DOHH2 (cell line): Measurements from ENCODE around the gene ADGRL3.

ENCODE experiments used
- H3F3A ChIP-seq: fragments of 200-600 bp; sonication (generic), shearing (Covaris generic); 2 replicates; pipeline ENCODE4 v1.6.0; 2016; ENCODE audit warnings: antibody characterized with exemption, mild to moderate bottlenecking; ENCODE audit not compliant: control insufficient read depth, insufficient read depth
- H3K27ac ChIP-seq: fragments of 200-600 bp; sonication (generic); 2 replicates; pipeline ENCODE4 v1.5.1; 2014; ENCODE audit warnings: low read depth, mild to moderate bottlenecking, low read length, moderate library complexity
- H3K27me3 ChIP-seq: fragments of 200-600 bp; sonication (generic); 2 replicates; pipeline ENCODE4 v1.6.1; 2014; ENCODE audit warnings: mild to moderate bottlenecking, low read length, mixed read lengths; ENCODE audit not compliant: control insufficient read depth
- H3K36me3 ChIP-seq: fragments of 200-600 bp; sonication (generic); 2 replicates; pipeline ENCODE4 v1.6.1; 2014; ENCODE audit warnings: mild to moderate bottlenecking, low read length, moderate library complexity, mixed read lengths; ENCODE audit not compliant: control insufficient read depth
- H3K4me1 ChIP-seq: fragments of 200-600 bp; sonication (generic); 2 replicates; pipeline ENCODE4 v1.6.1; 2014; ENCODE audit warnings: mild to moderate bottlenecking, low read length, mixed read lengths; ENCODE audit not compliant: control insufficient read depth
- H3K4me2 ChIP-seq: fragments of 200-600 bp; sonication (generic); 2 replicates; pipeline ENCODE4 v1.6.0; 2014; ENCODE audit warnings: mild to moderate bottlenecking, low read length, moderate library complexity
- H3K4me3 ChIP-seq: fragments of 200-600 bp; sonication (generic); 2 replicates; pipeline ENCODE4 v1.5.1; 2014; ENCODE audit warnings: mild to moderate bottlenecking, low read length, mixed read lengths
- H3K79me2 ChIP-seq: fragments of 200-600 bp; sonication (generic); 2 replicates; pipeline ENCODE4 v1.6.1; 2014; ENCODE audit warnings: mild to moderate bottlenecking, low read length, mixed read lengths; ENCODE audit not compliant: control insufficient read depth
- H3K9me2 ChIP-seq: fragments of 200-600 bp; sonication (generic); replicated peaks from 2 replicates; pipeline ENCODE4 v1.6.1; 2014; ENCODE audit warnings: mild to moderate bottlenecking, low read length, mixed read lengths; ENCODE audit not compliant: control insufficient read depth
- H3K9me3 ChIP-seq: fragments of 200-600 bp; sonication (generic); 2 replicates; pipeline ENCODE4 v1.6.1; 2014; ENCODE audit warnings: antibody characterized with exemption, low read length, mixed read lengths; ENCODE audit not compliant: control insufficient read depth, insufficient read depth
- H4K20me1 ChIP-seq: fragments of 200-600 bp; sonication (generic); 2 replicates; pipeline ENCODE4 v1.6.0; 2014; ENCODE audit warnings: low read depth, mild to moderate bottlenecking, antibody characterized with exemption, low read length, moderate library complexity; ENCODE audit not compliant: control insufficient read depth, insufficient read depth
- EZH2phosphoT487 ChIP-seq: fragments of 200-600 bp; sonication (generic); IDR thresholded peaks from 2 replicates; pipeline ENCODE4 v1.6.1; 2017; ENCODE audit warnings: borderline replicate concordance, mild to moderate bottlenecking, antibody characterized with exemption, low read length, moderate library complexity, mixed read lengths
- TF ChIP-seq, protein P1 (sequence below): fragments of 200-600 bp; sonication (generic); IDR thresholded peaks from one replicate; pipeline ENCODE4 v1.5.1; 2014; ENCODE audit warnings: antibody characterized with exemption, mild to moderate bottlenecking, low read depth, low read length; ENCODE audit not compliant: poor library complexity, severe bottlenecking

Gene ADGRL3

DNA sequence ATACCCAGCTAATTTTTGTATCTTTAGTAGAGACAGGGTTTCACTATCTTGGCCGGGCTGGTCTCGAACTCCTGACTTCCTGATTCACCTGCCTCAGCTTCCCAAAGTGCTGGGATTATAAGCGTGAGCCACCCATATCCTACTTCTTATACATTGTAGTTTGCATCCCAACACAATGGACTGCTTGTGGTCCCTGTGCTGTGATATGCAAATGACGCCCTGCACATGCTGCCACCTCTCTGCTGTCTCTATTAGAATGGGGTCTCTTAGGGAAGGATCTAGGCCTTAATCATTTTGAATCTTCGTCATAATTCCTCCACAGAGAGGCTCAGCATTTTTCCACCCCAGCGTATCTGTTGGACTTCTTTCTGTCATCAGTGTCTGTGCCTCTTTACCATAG, 595.9 kb downstream of the ADGRL3 start:
- Histone ChIP-seq H3K4me1 (no peaks in the 10 kb centered on the region), H3K9me2 (no peaks in the 10 kb centered on the region), H3K79me2 (no peaks in the 10 kb centered on the region), H3K9me3 (no peaks in the 10 kb centered on the region), H3K4me3 (no peak overlapping the region), H3K27ac (no peak overlapping the region), H3K27me3 (no peaks in the 10 kb centered on the region), H3F3A (no peaks in the 10 kb centered on the region), H3K4me2 (no peak overlapping the region), H3K36me3 (no peaks in the 10 kb centered on the region), H4K20me1 (no peaks in the 10 kb centered on the region)
- TF ChIP-seq, protein P1, sequence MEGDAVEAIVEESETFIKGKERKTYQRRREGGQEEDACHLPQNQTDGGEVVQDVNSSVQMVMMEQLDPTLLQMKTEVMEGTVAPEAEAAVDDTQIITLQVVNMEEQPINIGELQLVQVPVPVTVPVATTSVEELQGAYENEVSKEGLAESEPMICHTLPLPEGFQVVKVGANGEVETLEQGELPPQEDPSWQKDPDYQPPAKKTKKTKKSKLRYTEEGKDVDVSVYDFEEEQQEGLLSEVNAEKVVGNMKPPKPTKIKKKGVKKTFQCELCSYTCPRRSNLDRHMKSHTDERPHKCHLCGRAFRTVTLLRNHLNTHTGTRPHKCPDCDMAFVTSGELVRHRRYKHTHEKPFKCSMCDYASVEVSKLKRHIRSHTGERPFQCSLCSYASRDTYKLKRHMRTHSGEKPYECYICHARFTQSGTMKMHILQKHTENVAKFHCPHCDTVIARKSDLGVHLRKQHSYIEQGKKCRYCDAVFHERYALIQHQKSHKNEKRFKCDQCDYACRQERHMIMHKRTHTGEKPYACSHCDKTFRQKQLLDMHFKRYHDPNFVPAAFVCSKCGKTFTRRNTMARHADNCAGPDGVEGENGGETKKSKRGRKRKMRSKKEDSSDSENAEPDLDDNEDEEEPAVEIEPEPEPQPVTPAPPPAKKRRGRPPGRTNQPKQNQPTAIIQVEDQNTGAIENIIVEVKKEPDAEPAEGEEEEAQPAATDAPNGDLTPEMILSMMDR, result no peak
- no peak for TF ChIP-seq EZH2phosphoT487

DNA sequence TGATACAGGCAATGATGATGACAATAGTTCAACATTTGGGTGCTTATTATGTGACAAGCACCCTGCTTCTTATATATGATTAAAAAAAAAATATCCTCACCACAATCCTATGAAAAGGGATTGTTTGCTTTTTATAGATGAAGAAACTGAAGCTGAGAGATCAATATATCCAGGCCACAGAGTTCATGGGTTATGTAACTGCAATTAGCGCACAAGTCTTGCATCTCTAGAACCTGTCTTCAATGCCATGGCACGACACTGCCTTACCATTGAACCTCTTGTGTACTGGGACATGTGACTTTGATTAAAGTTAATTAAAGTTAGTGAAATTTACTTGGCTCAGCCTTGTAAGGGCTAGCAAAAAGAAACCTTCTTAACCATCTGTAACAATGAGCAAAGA, 599.7 kb downstream of the ADGRL3 start:
- Histone ChIP-seq H3K27ac (no peak overlapping the region), H3K79me2 (no peaks in the 10 kb centered on the region), H3K9me3 (no peaks in the 10 kb centered on the region), H3K4me3 (no peak overlapping the region), H3K4me2 (no peak overlapping the region), H3F3A (no peaks in the 10 kb centered on the region), H4K20me1 (no peaks in the 10 kb centered on the region), H3K27me3 (no peaks in the 10 kb centered on the region), H3K9me2 (no peaks in the 10 kb centered on the region), H3K36me3 (no peaks in the 10 kb centered on the region), H3K4me1 (no peaks in the 10 kb centered on the region)
- no peak for TF ChIP-seq EZH2phosphoT487
- TF ChIP-seq, protein P1, result no peak

DNA sequence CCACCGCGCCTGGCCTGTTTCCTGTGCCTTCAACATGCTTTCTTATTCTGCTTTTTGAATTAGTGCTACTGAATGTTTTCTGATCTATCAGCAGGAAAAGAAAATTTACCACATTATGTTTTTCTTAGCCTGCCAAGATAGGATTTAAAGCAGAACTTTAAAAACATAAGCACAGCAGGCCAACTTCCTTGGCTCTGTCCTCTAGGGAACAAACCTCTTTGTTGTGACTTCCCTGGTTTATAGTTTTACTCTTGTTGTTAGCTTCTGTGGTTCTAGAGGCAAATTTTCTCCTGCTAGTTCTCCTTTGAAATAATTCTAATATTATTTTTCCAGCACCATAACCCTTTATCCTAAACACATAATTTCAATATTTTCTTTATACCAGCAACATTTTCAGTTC, 605.1 kb downstream of the ADGRL3 start:
- Histone ChIP-seq H3K9me2 (no peaks in the 10 kb centered on the region), H3K9me3 (no peaks in the 10 kb centered on the region), H4K20me1 (no peaks in the 10 kb centered on the region), H3K27ac (no peak overlapping the region), H3K36me3 (no peaks in the 10 kb centered on the region), H3K27me3 (no peaks in the 10 kb centered on the region), H3K4me2 (no peak overlapping the region), H3F3A (no peaks in the 10 kb centered on the region), H3K4me3 (no peak overlapping the region), H3K4me1 (no peaks in the 10 kb centered on the region), H3K79me2 (no peaks in the 10 kb centered on the region)
- TF ChIP-seq, protein P1, result no peak
- TF ChIP-seq EZH2phosphoT487, result no peak

DNA sequence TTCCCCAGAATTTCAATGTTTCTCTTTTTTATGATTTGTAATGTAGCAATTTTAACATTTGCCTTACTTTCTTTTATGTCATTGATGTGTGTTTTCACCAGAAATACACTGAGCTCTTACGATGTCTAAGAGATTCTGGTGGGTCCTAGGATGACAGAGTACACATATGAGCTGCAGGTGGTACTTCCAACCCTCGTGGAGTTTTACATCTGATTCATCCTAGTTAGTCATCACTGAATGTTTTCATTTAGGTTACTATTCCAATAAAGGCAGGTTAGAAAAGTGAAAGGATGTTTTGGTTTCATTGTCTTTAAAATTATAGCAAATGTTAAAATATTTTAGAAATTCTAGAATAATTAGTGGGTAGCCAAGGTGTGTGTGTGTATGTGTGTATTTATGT, 605.9 kb downstream of the ADGRL3 start:
- Histone ChIP-seq H3K9me2 (no peaks in the 10 kb centered on the region), H3K4me3 (no peak overlapping the region), H3K4me2 (no peak overlapping the region), H3K27ac (no peak overlapping the region), H3K36me3 (no peaks in the 10 kb centered on the region), H3K79me2 (no peaks in the 10 kb centered on the region), H3K27me3 (no peaks in the 10 kb centered on the region), H3F3A (no peaks in the 10 kb centered on the region), H4K20me1 (no peaks in the 10 kb centered on the region), H3K9me3 (no peaks in the 10 kb centered on the region), H3K4me1 (no peaks in the 10 kb centered on the region)
- TF ChIP-seq, protein P1, result no peak
- TF ChIP-seq EZH2phosphoT487, result no peak
